Psoas muscle (tissue), 8 donors: ENCODE data around the gene XKR7. TPM values are rescaled to one million over a fixed set of nuclear protein-coding genes. Genes with fewer than 3 reads are reported as not detected.
"Not testable (repeated sequence)": the region's sequence is repeated elsewhere in the genome, so short reads cannot be mapped to it uniquely, and the experiment has no call there.

Source experiments
- ATAC-seq, 4 donors: fragments of 200-7000 bp; cut with Tn5 transposase; one replicate each; pipeline ENCODE4 v1.9.1; 2020; ENCODE audit warnings: moderate library complexity in 3 of 4, mild to moderate bottlenecking in 2 of 4
- DNase-seq, 2 donors: peaks; one replicate each; pipeline ENCODE4 v3.0.0-alpha.2; 2020
- H3K27ac ChIP-seq: fragments of 200-600 bp; one replicate; pipeline ENCODE4 v1.8.0; 2022
- H3K27me3 ChIP-seq, 3 donors: fragments of 200-600 bp in 1 of 3; one replicate each; pipeline versions ENCODE4 v1.6.1 to v1.8.0; 2013 to 2022; ENCODE audit warnings: low read length in 2 of 3, mild to moderate bottlenecking in 2 of 3, moderate library complexity in 1 of 3; ENCODE audit not compliant: insufficient read depth in 3 of 3
- H3K36me3 ChIP-seq, 2 donors: fragments of 200-600 bp in 1 of 2; one replicate each; pipeline versions ENCODE4 v1.6.1 to v1.8.0; 2013 to 2022; ENCODE audit warnings: low read depth in 1 of 2, mild to moderate bottlenecking in 1 of 2, moderate library complexity in 1 of 2; ENCODE audit not compliant: insufficient read depth in 1 of 2
- H3K4me1 ChIP-seq: fragments of 200-600 bp; one replicate; pipeline ENCODE4 v1.8.0; 2022
- H3K4me3 ChIP-seq: fragments of 200-600 bp; one replicate; pipeline ENCODE4 v1.8.0; 2022; ENCODE audit warnings: mild to moderate bottlenecking
- H3K9me3 ChIP-seq: fragments of 200-600 bp; one replicate; pipeline ENCODE4 v1.8.0; 2022
- WGBS, 3 donors: extraction: QIAGEN DNeasy Blood & Tissue Kit; methylation state at CpG; one replicate each; pipeline versions ENCODE4 v1.1.6 to v1.1.7; 2013; 5-methylcytosine and 5-hydroxymethylcytosine counted together
- intact Hi-C, 2 donors: fragments of 100-400 bp; cut with DNase I; formaldehyde crosslinking; loops; one replicate each; pipeline versions ENCODE4 v1.11.0 to v1.14.2; 2022
- polyA plus RNA-seq, 3 donors: library from polyadenylated mRNA; stranded (reverse); fragments of 200-250 nt; gene quantifications; one replicate each; pipeline ENCODE4 v1.2.3, GENCODE V29; 2013
- total RNA-seq, 4 donors: library from RNA; stranded (reverse); fragmentation: NEBNext Ultra II Directional in 2 of 4; extraction: Animal tissue kit (Norgen Biotek cat#: 25700) in 2 of 4; gene quantifications; one replicate each; pipeline versions ENCODE4 v1.2.1 to v1.2.4, GENCODE V29; 2021 to 2023
- TF ChIP-seq, protein P1 (sequence below): fragments of 200-600 bp; IDR thresholded peaks from one replicate; pipeline ENCODE4 v1.8.0; 2022; ENCODE audit warnings: antibody characterized with exemption
- donor health status: healthy with polysubstance abuse.
- donor health status: DM: no; HTN: no; CAD: no; lungs with moderate emphysema.
- donor health status: Bipolar disorder and iron deficiency.
- donor health status: healthy.
- donor health status: DM: yes; HTN: yes; CAD: no.
- donor health status: DM: no; HTN: no; CAD: no.
- donor health status: DM: no; HTN: no; CAD: no.
- donor health status: DM: yes; HTN: yes; CAD: no.

Gene XKR7
- total and polyA plus RNA-seq, 7 donors: under 0.01 to 0.02 TPM; not detected in 5

GRCh38 chr20:31925631-31926030 lies 42.3 kb upstream of the XKR7 start:
- no peak for DNase-seq
- Histone ChIP-seq H3K27ac (no peak overlapping the region), H3K36me3 (no peaks in the 10 kb centered on the region), H3K9me3 (no peaks in the 10 kb centered on the region), H3K4me1 (no peaks in the 10 kb centered on the region), H3K4me3 (no peak overlapping the region), H3K27me3 (peaks cover 0 to 4% (median 0%) of the 10 kb centered on the region in 3 donors)
- no peak for ATAC-seq
- intact Hi-C loops: no loop called here
- TF ChIP-seq, protein P1, sequence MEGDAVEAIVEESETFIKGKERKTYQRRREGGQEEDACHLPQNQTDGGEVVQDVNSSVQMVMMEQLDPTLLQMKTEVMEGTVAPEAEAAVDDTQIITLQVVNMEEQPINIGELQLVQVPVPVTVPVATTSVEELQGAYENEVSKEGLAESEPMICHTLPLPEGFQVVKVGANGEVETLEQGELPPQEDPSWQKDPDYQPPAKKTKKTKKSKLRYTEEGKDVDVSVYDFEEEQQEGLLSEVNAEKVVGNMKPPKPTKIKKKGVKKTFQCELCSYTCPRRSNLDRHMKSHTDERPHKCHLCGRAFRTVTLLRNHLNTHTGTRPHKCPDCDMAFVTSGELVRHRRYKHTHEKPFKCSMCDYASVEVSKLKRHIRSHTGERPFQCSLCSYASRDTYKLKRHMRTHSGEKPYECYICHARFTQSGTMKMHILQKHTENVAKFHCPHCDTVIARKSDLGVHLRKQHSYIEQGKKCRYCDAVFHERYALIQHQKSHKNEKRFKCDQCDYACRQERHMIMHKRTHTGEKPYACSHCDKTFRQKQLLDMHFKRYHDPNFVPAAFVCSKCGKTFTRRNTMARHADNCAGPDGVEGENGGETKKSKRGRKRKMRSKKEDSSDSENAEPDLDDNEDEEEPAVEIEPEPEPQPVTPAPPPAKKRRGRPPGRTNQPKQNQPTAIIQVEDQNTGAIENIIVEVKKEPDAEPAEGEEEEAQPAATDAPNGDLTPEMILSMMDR: no peak
- 52 to 58% (median 52%) methylated on average over 9 of the region's 9 CpGs for whole genome bisulfite sequencing, 3 donors

- TF ChIP-seq, protein P1: no peak
- Histone ChIP-seq H3K36me3 (no peaks in the 10 kb centered on the region), H3K9me3 (no peaks in the 10 kb centered on the region), H3K27ac (no peak overlapping the region), H3K4me3 (no peak overlapping the region), H3K27me3 (peaks cover 0 to 4% (median 0%) of the 10 kb centered on the region in 3 donors), H3K4me1 (no peaks in the 10 kb centered on the region)
- 89 to 95% (median 93%) methylated on average over 2 of the region's 2 CpGs for WGBS, 3 donors
- ATAC-seq: no peak
- DNase-seq: no peak
- intact Hi-C loops: no loop called here
Observed at GRCh38 chr20:31926493-31926892, 41.5 kb upstream of the XKR7 start.

DNA sequence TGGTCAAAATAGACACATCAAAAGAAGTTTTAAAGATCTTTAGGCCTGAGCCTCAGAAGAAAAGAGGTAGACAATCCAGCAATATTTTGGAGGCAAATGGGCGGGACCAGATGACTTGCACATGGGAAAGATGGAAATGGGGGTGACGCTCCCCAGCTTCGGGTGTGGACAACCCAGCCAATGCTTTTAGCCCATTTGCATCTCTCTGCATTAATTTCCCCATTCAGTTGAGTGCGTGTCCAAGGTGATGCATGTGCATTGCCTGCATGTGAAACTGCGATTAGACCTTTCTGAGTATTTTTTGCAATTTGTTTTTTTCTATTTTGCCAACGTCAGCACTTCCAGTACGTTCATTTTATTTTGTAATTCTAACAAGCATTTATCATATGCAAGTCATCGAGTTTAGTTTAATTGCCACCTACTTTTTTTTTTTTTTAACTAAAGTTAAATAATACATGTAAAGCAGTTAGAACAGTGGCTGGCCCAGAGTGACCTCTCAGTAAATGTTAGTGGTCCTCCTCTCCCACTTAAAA lies 40.3 kb upstream of the XKR7 start:
- Histone ChIP-seq H3K4me1 (no peaks in the 10 kb centered on the region), H3K27ac (no peak overlapping the region), H3K27me3 (no peaks in the 10 kb centered on the region), H3K36me3 (no peaks in the 10 kb centered on the region), H3K9me3 (no peaks in the 10 kb centered on the region), H3K4me3 (no peak overlapping the region)
- ATAC-seq: no peak
- intact Hi-C loops: no loop called here
- DNase-seq: no peak
- TF ChIP-seq, protein P1: no peak
- 76 to 82% (median 79%) methylated on average over 8 of the region's 8 CpGs for WGBS, 3 donors

DNA sequence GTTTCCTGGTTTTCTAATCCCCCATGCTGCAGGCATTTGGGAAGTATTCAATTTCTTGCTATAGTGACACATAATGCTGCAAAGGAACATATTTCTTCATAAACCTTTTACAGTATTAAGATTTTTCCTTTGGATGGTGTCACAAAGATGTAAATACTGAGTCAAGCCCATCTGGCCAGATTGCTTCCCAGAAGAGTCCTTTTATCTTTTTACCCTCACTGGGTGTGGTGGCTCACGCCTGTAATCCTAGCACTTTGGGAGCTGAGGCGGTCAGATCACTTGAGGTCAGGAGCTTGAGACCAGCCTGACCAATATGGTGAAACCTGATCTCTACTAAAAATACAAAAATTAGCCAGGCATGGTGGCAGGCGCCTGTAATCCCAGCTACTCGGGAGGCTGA lies 38.3 kb upstream of the XKR7 start:
- ATAC-seq, H3K9me3 ChIP-seq, H3K4me1 ChIP-seq, intact Hi-C loops, H3K4me3 ChIP-seq, H3K36me3 ChIP-seq, DNase-seq, H3K27ac ChIP-seq, H3K27me3 ChIP-seq: not testable (repeated sequence)
- WGBS, 3 donors: 37 to 54% (median 37%) methylated on average over 4 of the region's 4 CpGs

DNA sequence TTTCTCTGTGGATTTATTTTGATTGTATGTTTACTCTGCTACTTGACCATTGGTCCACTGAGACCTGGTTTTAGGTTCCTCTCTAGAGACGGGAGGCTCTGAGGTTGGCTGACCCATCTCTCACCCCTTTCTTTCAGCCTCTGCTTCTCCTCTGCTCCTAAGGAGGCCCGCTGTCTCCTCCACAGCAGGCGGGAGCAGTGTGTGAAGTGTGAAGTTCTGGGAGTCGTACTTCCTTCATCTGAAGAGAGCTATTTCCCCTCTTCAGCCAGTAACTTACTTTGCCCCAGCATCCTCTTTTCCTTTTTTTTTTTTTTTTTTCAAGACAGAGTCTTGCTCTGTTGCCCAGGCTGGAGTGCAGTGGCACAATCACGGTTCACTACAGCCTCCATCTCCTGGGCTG lies 37.2 kb upstream of the XKR7 start:
- Histone ChIP-seq H3K4me1 (no peaks in the 10 kb centered on the region), H3K27ac (no peak overlapping the region), H3K9me3 (no peaks in the 10 kb centered on the region), H3K27me3 (no peaks in the 10 kb centered on the region), H3K4me3 (no peak overlapping the region), H3K36me3 (no peaks in the 10 kb centered on the region)
- ATAC-seq (no peak), DNase-seq (no peak)
- 35 to 39% (median 37%) methylated on average over 5 of the region's 5 CpGs for WGBS, 3 donors
- intact Hi-C loops: no loop called here
- TF ChIP-seq, protein P1: no peak
